Adipose tissue (tissue), 3 donors: ENCODE measurements around the gene ABCG5. TPM values are rescaled to one million over a fixed set of nuclear protein-coding genes. Genes with fewer than 3 reads are reported as not detected.

ENCODE experiments used
- H3K27ac ChIP-seq: one replicate; pipeline ENCODE4 v1.5.1; 2013; ENCODE audit warnings: low read depth, low read length
- WGBS, 3 donors: extraction: QIAGEN DNeasy Blood & Tissue Kit; methylation state at CpG; one replicate each; pipeline ENCODE4 v1.1.7; 2013; 5-methylcytosine and 5-hydroxymethylcytosine counted together
- polyA plus RNA-seq, 3 donors: library from polyadenylated mRNA; stranded (reverse); fragments of 200-250 nt; gene quantifications; one replicate each; pipeline ENCODE4 v1.2.3, GENCODE V29; 2013
- donor health status: healthy with polysubstance abuse.
- donor health status: Bipolar disorder and iron deficiency.
- donor health status: healthy.

Gene ABCG5
- under 1 TPM in 2 of 3 donors, not detected in 1; 0.03 to 0.06 TPM for polyA plus RNA-seq

- H3K27ac ChIP-seq: no peak within 1 kb of the TSS
- 74 to 88% (median 80%) methylated on average over 18 to 20 of the region's 20 CpGs for WGBS, 3 donors
Observed at GRCh38 chr2:43838560-43839267, at the start of gene ABCG5, which contains the start of gene ABCG8. Gene ABCG5 (minus strand): TSS chr2:43838839. CDS start chr2:43838679, 160 bp downstream. Gene ABCG8 (plus strand): TSS chr2:43838971. CDS start chr2:43839054, 83 bp downstream.

GRCh38 chr2:43887176-43887575 is 48.5 kb upstream of the ABCG5 start:
- 66 to 82% (median 79%) methylated on average over 7 of the region's 7 CpGs for WGBS, 3 donors

GRCh38 chr2:43885132-43885632 is 46.5 kb upstream of the ABCG5 start:
- WGBS, 3 donors: 23 to 89% (median 83%) methylated on average over 7 of the region's 7 CpGs
- no peak overlapping the region for H3K27ac ChIP-seq

More at GRCh38 chr2:43887176-43887575, 48.5 kb upstream of the ABCG5 start:
- H3K27ac ChIP-seq: no peak overlapping the region

DNA sequence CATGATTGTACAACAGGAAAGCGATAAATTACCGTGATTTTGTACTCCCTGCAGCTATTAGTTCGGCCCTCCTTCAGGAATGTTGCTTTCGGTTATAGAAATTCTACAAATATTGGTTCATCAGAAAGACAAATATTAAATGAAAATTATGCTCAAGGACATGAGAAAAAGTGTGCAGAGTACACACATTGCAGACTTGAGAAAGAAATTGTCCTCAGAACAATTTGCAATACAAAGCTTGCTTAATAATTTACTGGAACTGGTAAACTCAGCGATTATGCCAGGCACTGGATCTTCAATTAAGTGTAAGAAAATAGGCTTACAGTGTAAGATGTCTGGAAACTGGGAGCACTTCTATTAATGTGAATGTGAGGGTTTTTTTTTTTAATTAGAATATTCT is 46.0 kb upstream of the ABCG5 start:
- H3K27ac ChIP-seq: no peak overlapping the region
- WGBS, 3 donors: 31 to 84% (median 78%) methylated on average over 5 of the region's 5 CpGs

DNA sequence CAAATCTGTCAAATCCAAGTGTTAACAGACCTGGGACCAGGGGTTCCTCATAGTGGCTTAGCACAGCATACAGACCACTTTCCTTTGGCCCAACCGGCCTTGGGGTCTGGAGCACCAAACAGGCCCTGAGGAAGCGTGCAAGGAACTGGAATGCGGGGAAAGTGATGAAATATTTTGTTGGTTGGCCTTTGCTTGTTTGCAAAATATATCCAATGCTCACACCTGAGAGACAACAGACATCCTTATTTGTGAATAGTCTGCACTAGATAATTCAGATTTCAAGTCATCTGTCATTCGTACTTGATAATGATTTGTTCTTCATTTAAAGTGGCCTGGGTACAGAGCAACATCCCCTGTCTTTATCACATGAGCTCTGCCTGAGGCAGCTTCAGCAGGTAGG is 43.7 kb upstream of the ABCG5 start:
- H3K27ac ChIP-seq: no peak overlapping the region
- 62 to 87% (median 83%) methylated on average over 4 of the region's 4 CpGs for WGBS, 3 donors

DNA sequence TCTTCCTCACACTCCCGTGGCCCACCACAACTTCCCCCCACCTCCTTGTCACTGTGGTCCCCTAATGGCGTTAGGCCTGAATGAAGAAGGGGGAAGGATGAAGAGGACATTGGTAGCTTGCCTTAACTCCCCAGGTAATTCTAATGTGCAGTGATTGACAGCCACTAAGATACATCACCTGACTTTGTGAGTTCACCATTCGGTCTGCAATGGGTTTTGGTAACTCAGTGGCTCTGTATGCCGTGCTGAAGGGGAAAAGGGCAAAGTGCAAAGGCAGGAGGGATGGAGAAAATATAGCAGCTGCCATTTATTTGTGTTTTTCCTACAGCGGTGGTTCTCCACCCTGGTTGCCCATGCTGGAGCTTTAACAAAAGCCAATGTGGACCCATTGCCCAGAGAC is 42.3 kb upstream of the ABCG5 start:
- WGBS, 3 donors: 72 to 85% (median 81%) methylated on average over 5 of the region's 5 CpGs
- no peak overlapping the region for H3K27ac ChIP-seq

DNA sequence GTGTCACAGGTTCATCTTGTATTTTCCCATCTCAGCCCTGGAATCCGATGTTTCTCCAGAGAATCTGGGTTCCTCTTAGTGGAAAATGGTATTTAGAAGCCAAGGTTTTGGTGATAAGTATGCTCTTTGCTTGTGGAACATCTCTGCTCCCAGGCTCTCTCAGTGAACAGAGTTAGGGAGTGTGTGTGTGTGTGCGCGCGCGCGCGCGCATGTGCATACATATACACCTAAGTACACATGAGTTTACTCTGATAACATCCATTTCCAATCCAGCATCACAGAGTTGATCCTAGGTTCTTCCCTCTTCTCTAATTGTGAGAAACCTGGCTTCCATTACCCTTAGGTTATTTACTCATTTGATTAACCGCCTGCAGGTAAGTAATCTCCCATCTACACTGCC is 41.8 kb upstream of the ABCG5 start:
- no peak overlapping the region for H3K27ac ChIP-seq
- 80 to 99% (median 97%) methylated on average over 9 of the region's 9 CpGs for WGBS, 3 donors

DNA sequence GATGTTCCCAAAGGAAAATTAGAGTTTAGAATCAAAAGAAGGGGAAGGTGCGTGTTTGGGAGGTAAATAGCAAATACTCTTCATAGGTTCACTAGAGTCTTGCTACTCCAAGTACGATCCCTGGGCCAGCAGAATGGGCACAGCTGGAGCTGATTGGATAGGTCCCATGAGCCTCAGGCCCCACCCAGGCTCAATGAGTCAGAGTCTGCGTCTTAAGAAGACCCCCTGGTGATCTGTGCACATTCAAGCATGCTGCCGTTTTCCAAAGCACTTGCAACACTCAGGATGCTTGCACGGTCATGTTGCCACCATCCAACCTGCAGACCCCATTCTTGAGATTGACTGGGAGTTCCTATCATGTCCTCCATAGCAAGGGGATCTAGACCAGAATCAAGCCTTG is 40.6 kb upstream of the ABCG5 start:
- no peak overlapping the region for H3K27ac ChIP-seq
- WGBS, 3 donors: 78 to 82% (median 79%) methylated on average over 5 of the region's 5 CpGs

DNA sequence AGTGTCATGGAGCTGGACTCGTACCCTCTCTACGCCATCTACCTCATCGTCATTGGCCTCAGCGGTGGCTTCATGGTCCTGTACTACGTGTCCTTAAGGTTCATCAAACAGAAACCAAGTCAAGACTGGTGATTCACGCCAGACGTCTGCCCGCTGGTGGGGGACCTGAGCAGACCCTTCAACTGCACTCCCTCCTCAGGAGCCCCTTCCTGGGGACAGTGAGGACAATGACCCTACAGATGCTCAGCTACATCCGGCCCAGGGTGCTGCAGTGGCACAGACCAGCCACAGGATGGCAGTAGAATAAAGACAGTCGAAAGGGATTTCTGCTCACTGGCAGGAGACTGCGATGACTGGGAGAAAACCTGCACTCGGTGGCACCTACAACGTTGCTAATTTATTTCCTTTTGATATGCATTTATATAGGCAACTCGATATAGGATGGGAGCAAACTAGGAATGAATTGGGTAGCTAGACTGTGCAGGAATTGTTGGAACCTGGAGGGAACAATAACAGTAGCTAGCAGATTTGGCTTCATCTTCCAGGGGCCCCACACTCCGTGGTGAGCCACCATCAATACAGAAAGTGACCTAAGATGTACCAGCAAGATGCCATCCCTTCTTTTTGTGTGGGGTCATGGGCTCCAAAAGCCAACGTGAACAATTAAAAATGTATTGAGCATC is 39.3 kb upstream of the ABCG5 start:
- no peak overlapping the region for H3K27ac ChIP-seq
- 32 to 38% (median 33%) methylated on average over 16 of the region's 16 CpGs for WGBS, 3 donors

DNA sequence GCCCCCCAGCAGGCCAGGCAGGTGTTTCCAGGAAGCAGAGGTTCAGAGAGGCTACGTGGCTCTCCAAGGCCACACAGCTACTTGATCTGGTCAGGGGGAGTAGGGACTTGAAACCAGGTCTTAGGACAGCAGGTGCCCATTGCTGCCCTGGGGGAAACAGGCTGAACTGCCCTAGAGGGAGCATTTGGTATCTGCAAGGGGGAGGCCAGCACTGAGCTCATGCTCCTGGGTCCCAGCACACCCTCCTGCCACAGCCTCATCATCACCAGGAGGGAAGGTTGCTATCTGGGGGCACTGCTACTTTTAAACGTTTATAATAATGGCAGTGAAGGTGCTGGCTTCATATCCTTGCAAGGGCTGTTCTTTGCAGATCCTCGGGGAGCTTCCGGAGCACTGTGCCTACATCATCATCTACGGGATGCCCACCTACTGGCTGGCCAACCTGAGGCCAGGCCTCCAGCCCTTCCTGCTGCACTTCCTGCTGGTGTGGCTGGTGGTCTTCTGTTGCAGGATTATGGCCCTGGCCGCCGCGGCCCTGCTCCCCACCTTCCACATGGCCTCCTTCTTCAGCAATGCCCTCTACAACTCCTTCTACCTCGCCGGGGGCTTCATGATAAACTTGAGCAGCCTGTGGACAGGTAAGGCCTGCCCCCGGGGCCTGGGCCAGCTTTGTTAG is 36.3 kb upstream of the ABCG5 start:
- 77 to 86% (median 82%) methylated on average over 11 of the region's 11 CpGs for WGBS, 3 donors

DNA sequence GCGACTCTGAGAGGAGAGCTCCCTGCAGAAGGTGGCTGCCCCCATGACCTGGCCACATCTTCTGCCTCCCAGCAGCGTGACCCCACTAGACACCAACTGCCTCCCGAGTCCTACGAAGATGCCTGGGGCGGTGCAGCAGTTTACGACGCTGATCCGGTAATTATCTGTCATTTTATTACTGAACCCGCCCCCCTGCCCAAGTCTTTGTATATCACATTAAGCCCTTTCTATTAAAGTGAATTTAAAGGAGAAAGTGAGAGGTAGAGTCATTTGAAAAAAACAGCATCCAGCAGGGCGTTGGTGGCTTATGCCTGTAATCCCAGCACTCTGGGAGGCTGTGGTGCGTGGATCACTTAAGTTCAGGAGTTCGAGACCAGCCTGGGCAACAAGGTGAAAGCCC is 33.5 kb upstream of the ABCG5 start:
- WGBS, 3 donors: 81 to 88% (median 88%) methylated on average over 12 of the region's 12 CpGs
- H3K27ac ChIP-seq: no peak overlapping the region

More for the DNA sequence above, 36.3 kb upstream of the ABCG5 start:
- H3K27ac ChIP-seq: no peak overlapping the region

DNA sequence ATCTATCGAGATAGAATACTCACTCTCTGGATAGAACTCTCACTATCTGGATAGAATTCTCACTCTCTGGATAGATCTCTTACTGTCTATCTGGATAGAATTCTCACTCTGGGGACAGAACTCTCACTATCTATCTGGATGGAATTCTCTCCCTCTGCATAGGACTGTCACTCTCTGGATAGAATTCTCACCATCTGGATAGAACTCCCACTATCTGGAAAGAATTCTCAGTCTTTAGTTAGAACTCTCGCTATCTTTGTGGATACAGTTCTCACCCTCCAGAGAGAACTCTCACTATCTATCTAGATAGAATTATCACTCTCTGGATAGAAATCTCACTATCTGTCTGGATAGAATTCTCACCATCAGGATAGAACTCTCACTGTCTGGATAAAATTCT is 16.7 kb upstream of the ABCG5 start:
- H3K27ac ChIP-seq: no peak overlapping the region
- 77 to 89% (median 87%) methylated on average over 2 of the region's 2 CpGs for WGBS, 3 donors

- H3K27ac ChIP-seq: no peak overlapping the region
- WGBS, 3 donors: 69 to 87% (median 73%) methylated on average over 3 of the region's 3 CpGs
Observed at GRCh38 chr2:43854671-43855070, 16.0 kb upstream of the ABCG5 start.

- no peak overlapping the region for H3K27ac ChIP-seq
- 78 to 90% (median 78%) methylated on average over 10 of the region's 10 CpGs for WGBS, 3 donors
Observed at GRCh38 chr2:43853141-43854081, 14.8 kb upstream of the ABCG5 start.

DNA sequence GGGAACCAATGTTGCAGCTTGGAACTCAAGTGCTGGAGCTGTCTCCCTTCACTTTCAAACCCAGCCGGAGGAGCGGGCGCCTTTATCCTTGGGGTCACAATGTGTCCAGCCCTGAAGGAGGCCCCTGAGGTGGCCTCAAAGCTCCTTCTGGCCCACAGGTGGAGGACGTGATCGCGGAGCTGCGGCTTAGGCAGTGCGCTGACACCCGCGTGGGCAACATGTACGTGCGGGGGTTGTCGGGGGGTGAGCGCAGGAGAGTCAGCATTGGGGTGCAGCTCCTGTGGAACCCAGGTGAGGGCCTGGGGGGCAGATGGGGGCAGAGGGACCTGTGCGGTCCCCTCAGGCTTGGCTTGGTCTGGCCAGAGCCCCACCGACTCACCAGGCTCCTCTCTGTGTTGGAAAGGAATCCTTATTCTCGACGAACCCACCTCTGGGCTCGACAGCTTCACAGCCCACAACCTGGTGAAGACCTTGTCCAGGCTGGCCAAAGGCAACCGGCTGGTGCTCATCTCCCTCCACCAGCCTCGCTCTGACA is 13.6 kb upstream of the ABCG5 start:
- H3K27ac ChIP-seq: no peak overlapping the region
- WGBS, 3 donors: 91 to 92% (median 92%) methylated on average over 21 of the region's 21 CpGs

GRCh38 chr2:43851011-43851980 is 12.7 kb upstream of the ABCG5 start:
- WGBS, 3 donors: 89% methylated on average over 19 to 20 of the region's 20 CpGs
- H3K27ac ChIP-seq: no peak overlapping the region

GRCh38 chr2:43848214-43848613 is 9.6 kb upstream of the ABCG5 start:
- 58 to 93% (median 78%) methylated on average over 1 of the region's 1 CpG for WGBS, 3 donors
- H3K27ac ChIP-seq: no peak overlapping the region
